Fibroblast of lung (primary cell): ENCODE results near the gene ARHGEF10L.

Experiments
- CTCF ChIP-seq, 2 donors: IDR thresholded peaks in 1 of 2; conservative IDR thresholded peaks in 1 of 2; 1 replicate in 1 of 2; 2 replicates in 1 of 2; pipeline ENCODE4 v1.5.1; 2011 to 2012; ENCODE audit warnings: low read length in 2 of 2, control low read depth in 1 of 2, inconsistent platforms in 1 of 2, low read depth in 1 of 2, mild to moderate bottlenecking in 1 of 2
- EZH2 ChIP-seq: IDR thresholded peaks from 2 replicates; pipeline ENCODE4 v1.5.1; 2012; ENCODE audit warnings: low read length, control low read depth, mild to moderate bottlenecking; ENCODE audit errors: missing control alignments

DNA sequence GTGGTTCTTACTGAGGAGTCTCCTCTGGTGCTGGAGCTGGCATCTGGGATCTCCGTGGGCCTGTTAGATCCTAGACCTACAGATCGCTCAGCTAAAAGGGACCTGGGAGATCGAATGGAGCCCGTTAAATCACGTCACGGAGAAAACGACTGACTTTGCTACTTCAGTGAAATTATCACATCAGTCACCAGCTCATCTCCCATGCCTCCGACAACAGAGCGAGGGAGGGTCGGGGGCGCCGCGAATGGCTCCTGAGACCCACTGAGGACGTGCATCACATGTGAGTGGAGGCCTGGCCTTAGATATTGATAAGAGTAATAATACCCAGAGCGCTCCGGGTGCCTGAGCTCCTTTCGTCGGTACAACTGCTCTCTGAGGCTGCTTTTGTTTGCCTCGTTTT, 160.1 kb downstream of the ARHGEF10L start:
- TF ChIP-seq CTCF (conservative IDR thresholded peaks at IDR 0.05 in 1 of 2, IDR thresholded peaks at IDR 0.05 in 1 of 2; ENCODE audit: low read depth in 1 of 2, low read length in 2 of 2) (no peak), EZH2 (no peak)
